Uterus (tissue), 4 donors: ENCODE results near the gene GPHN. TPM values are rescaled to one million over a fixed set of nuclear protein-coding genes. Genes with fewer than 3 reads are reported as not detected.
"Not testable (repeated sequence)": the region's sequence is repeated elsewhere in the genome, so short reads cannot be mapped to it uniquely, and the experiment has no call there.

ENCODE experiments used
- DNase-seq, 2 donors: peaks; one replicate each; pipeline ENCODE4 v3.0.0-alpha.2; 2019 to 2020
- H3K27ac ChIP-seq, 2 donors: fragments of 200-600 bp; sonication (generic); 1 replicate in 1 of 2; 2 replicates in 1 of 2; pipeline ENCODE4 v1.5.1; 2016 to 2018
- H3K27me3 ChIP-seq, 2 donors: fragments of 200-600 bp; sonication (generic); one replicate each; pipeline ENCODE4 v1.5.1; 2018 to 2019; ENCODE audit warnings: control low read depth in 1 of 2
- H3K36me3 ChIP-seq, 2 donors: fragments of 200-600 bp; sonication (generic); one replicate each; pipeline ENCODE4 v1.5.1; 2019; ENCODE audit warnings: control low read depth in 1 of 2
- H3K4me1 ChIP-seq, 2 donors: fragments of 200-600 bp; sonication (generic); one replicate each; pipeline ENCODE4 v1.5.1; 2018 to 2019; ENCODE audit warnings: control low read depth in 1 of 2
- H3K4me3 ChIP-seq, 2 donors: fragments of 200-600 bp; sonication (generic); 1 replicate in 1 of 2; 2 replicates in 1 of 2; pipeline ENCODE4 v1.5.1; 2018 to 2019; ENCODE audit warnings: mild to moderate bottlenecking in 1 of 2
- H3K9me3 ChIP-seq, 2 donors: fragments of 200-600 bp; sonication (generic); one replicate each; pipeline ENCODE4 v1.5.1; 2019; ENCODE audit warnings: control low read depth in 1 of 2
- CTCF ChIP-seq, 4 experiments: fragments of 200-600 bp in 2 of 4; fragments of 450-650 bp in 2 of 4; sonication (generic) in 2 of 4; IDR thresholded peaks; one replicate each; pipeline ENCODE4 v1.5.1; 2016 to 2019; ENCODE audit warnings: antibody characterized with exemption in 4 of 4, mild to moderate bottlenecking in 2 of 4, moderate library complexity in 1 of 4
- POLR2A ChIP-seq, 2 donors: fragments of 450-650 bp; IDR thresholded peaks; one replicate each; pipeline ENCODE4 v1.6.1; 2016; ENCODE audit warnings: antibody characterized with exemption in 2 of 2, mild to moderate bottlenecking in 1 of 2, moderate library complexity in 1 of 2
- intact Hi-C: fragments of 100-400 bp; cut with DNase I; formaldehyde crosslinking; loops from one replicate; pipeline ENCODE4 v1.15.1; 2023; ENCODE audit warnings: low total_unique reads
- total RNA-seq, 4 donors: library from RNA; depleted of rRNA in 3 of 4; stranded (reverse); fragments of >200 nt in 3 of 4; gene quantifications; one replicate each; pipeline versions ENCODE4 v1.1.0 to v1.2.4, GENCODE V29; 2014 to 2023
- donor health status: DM: yes; HTN: yes; CAD: no.

GPHN gene
- total RNA-seq, 4 donors from 2014 or later, result 14.9 to 42.9 (median 19.1) TPM

GRCh38 chr14:66563731-66564130, 55.8 kb downstream of the GPHN start:
- intact Hi-C loops, result no loop called here
- Histone ChIP-seq H3K4me1 (peaks cover 0 to 6% of the 10 kb centered on the region in 2 donors), H3K9me3 (no peaks in the 10 kb centered on the region), H3K27ac (no peak overlapping the region), H3K36me3 (no peaks in the 10 kb centered on the region), H3K27me3 (no peaks in the 10 kb centered on the region), H3K4me3 (no peak overlapping the region)
- no peak for TF ChIP-seq CTCF (IDR thresholded peaks at IDR 0.05)
- TF ChIP-seq POLR2A (IDR thresholded peaks at IDR 0.05), result no peak
- DNase-seq, result no peak

- no peak for TF ChIP-seq CTCF (IDR thresholded peaks at IDR 0.05)
- TF ChIP-seq POLR2A (IDR thresholded peaks at IDR 0.05), result no peak
- intact Hi-C loops, result no loop called here
- no peak for DNase-seq
- Histone ChIP-seq H3K27ac (no peak overlapping the region), H3K36me3 (no peaks in the 10 kb centered on the region), H3K4me1 (peaks cover 0 to 6% of the 10 kb centered on the region in 2 donors), H3K4me3 (no peak overlapping the region), H3K27me3 (no peaks in the 10 kb centered on the region), H3K9me3 (no peaks in the 10 kb centered on the region)
Observed at GRCh38 chr14:66568220-66568619, 60.3 kb downstream of the GPHN start.

- no peaks in the 10 kb centered on the region for H3K36me3 ChIP-seq
- peaks cover 0 to 6% of the 10 kb centered on the region in 2 donors for H3K4me1 ChIP-seq
- no peaks in the 10 kb centered on the region for H3K27me3 ChIP-seq
- no peak overlapping the region for H3K4me3 ChIP-seq
- no peak for DNase-seq
- H3K27ac ChIP-seq, result no peak overlapping the region
- intact Hi-C loops, result no loop called here
- TF ChIP-seq POLR2A (IDR thresholded peaks at IDR 0.05) (no peak), CTCF (IDR thresholded peaks at IDR 0.05) (no peak)
- H3K9me3 ChIP-seq, result peaks cover 0 to 8% of the 10 kb centered on the region in 2 donors
Observed at GRCh38 chr14:66572826-66573225, 64.9 kb downstream of the GPHN start.

GRCh38 chr14:66575014-66575413, 67.1 kb downstream of the GPHN start:
- Histone ChIP-seq H3K27ac (no peak overlapping the region), H3K9me3 (peaks cover 0 to 18% of the 10 kb centered on the region in 2 donors), H3K4me1 (no peaks in the 10 kb centered on the region), H3K4me3 (no peak overlapping the region), H3K36me3 (no peaks in the 10 kb centered on the region), H3K27me3 (no peaks in the 10 kb centered on the region)
- DNase-seq, result no peak
- intact Hi-C loops, result no loop called here
- TF ChIP-seq POLR2A (IDR thresholded peaks at IDR 0.05) (no peak), CTCF (IDR thresholded peaks at IDR 0.05) (no peak)

- Histone ChIP-seq H3K4me3 (no peak overlapping the region), H3K4me1 (no peaks in the 10 kb centered on the region), H3K27ac (no peak overlapping the region), H3K36me3 (no peaks in the 10 kb centered on the region), H3K27me3 (no peaks in the 10 kb centered on the region), H3K9me3 (peaks cover 0 to 18% of the 10 kb centered on the region in 2 donors)
- intact Hi-C loops, result no loop called here
- TF ChIP-seq POLR2A (IDR thresholded peaks at IDR 0.05), result no peak
- no peak for TF ChIP-seq CTCF (IDR thresholded peaks at IDR 0.05)
- no peak for DNase-seq
Observed at GRCh38 chr14:66575939-66576338, 68.0 kb downstream of the GPHN start.

GRCh38 chr14:66587753-66588152, 79.8 kb downstream of the GPHN start:
- DNase-seq, intact Hi-C loops, H3K4me1 ChIP-seq, H3K27ac ChIP-seq, H3K27me3 ChIP-seq, H3K36me3 ChIP-seq, H3K9me3 ChIP-seq, H3K4me3 ChIP-seq: not testable (repeated sequence)
